Fibroblast of peridontal ligament (primary cell): ENCODE results near the gene NET1.
"Not testable (repeated sequence)": the region's sequence is repeated elsewhere in the genome, so short reads cannot be mapped to it uniquely, and the experiment has no call there.

Experiments used
- DNase-seq: peaks from one replicate; pipeline ENCODE4 v3.0.0-alpha.2; 2010; ENCODE audit errors: extremely low read depth

Gene NET1

GRCh38 chr10:5412277-5412941 lies at the start of gene NET1:
Gene NET1, plus strand, starts transcription at chr10:5412557. Its CDS starts 136 bp downstream, at chr10:5412693.
- DNase-seq, result peak; percentile 81

- DNase-seq, result no peak
Measured at GRCh38 chr10:5362873-5363272, 49.5 kb upstream of the NET1 start.

GRCh38 chr10:5364374-5364773 lies 48.0 kb upstream of the NET1 start:
- no peak for DNase-seq

GRCh38 chr10:5364890-5365338 lies 47.4 kb upstream of the NET1 start, which contains the start of gene UCN3:
Gene UCN3, plus strand, starts transcription at chr10:5364966. Its CDS starts 8,755 bp downstream, at chr10:5373721.
- DNase-seq, result no peak

- DNase-seq, result no peak
Measured at GRCh38 chr10:5365928-5366327, 46.4 kb upstream of the NET1 start.

GRCh38 chr10:5369362-5370158 lies 42.8 kb upstream of the NET1 start:
- no peak for DNase-seq

GRCh38 chr10:5370493-5371352 lies 41.6 kb upstream of the NET1 start:
- no peak for DNase-seq

- no peak for DNase-seq
Measured at GRCh38 chr10:5373307-5373706, 39.0 kb upstream of the NET1 start.

- no peak for DNase-seq
Measured at GRCh38 chr10:5373891-5374611, 38.3 kb upstream of the NET1 start.

GRCh38 chr10:5376450-5376849 lies 35.9 kb upstream of the NET1 start:
- DNase-seq, result no peak

GRCh38 chr10:5379202-5379601 lies 33.2 kb upstream of the NET1 start:
- DNase-seq, result not testable (repeated sequence)

- DNase-seq, result not testable (repeated sequence)
Measured at GRCh38 chr10:5380395-5380794, 32.0 kb upstream of the NET1 start.

- no peak for DNase-seq
Measured at GRCh38 chr10:5381187-5381586, 31.2 kb upstream of the NET1 start.

GRCh38 chr10:5385224-5385623 lies 27.1 kb upstream of the NET1 start:
- no peak for DNase-seq

- no peak for DNase-seq
Measured at GRCh38 chr10:5387169-5387568, 25.2 kb upstream of the NET1 start.

GRCh38 chr10:5390607-5391205 lies 21.7 kb upstream of the NET1 start:
- DNase-seq, result no peak

- DNase-seq, result no peak
Measured at GRCh38 chr10:5391790-5392189, 20.6 kb upstream of the NET1 start.

GRCh38 chr10:5393529-5393928 lies 18.8 kb upstream of the NET1 start:
- DNase-seq, result no peak

- no peak for DNase-seq
Measured at GRCh38 chr10:5395168-5395567, 17.2 kb upstream of the NET1 start.

GRCh38 chr10:5396556-5397300 lies 15.6 kb upstream of the NET1 start:
- DNase-seq, result no peak
